Smooth muscle cell (in vitro differentiated cells): Measurements from ENCODE around the gene POU6F1. TPM values are rescaled to one million over a fixed set of nuclear protein-coding genes. Genes with fewer than 3 reads are reported as not detected.

ENCODE experiments used
- DNase-seq: peaks from one replicate; lab custom pipeline; 2025; ENCODE audit not compliant: unreplicated experiment; lab: John Stamatoyannopoulos, UW
- H2AFZ ChIP-seq: fragments of 200-600 bp; sonication (generic); 2 replicates; pipeline ENCODE4 v1.6.0; 2016; ENCODE audit warnings: antibody characterized with exemption, low read depth, mild to moderate bottlenecking
- H3F3A ChIP-seq: fragments of 200-600 bp; sonication (generic); 2 replicates; pipeline ENCODE4 v1.6.0; 2017; ENCODE audit warnings: antibody characterized with exemption, low read depth
- H3K27ac ChIP-seq: fragments of 200-600 bp; sonication (generic); 2 replicates; pipeline ENCODE4 v1.5.1; 2016; ENCODE audit warnings: low read depth, mild to moderate bottlenecking
- H3K27me3 ChIP-seq: fragments of 200-600 bp; sonication (generic); 2 replicates; pipeline ENCODE4 v1.6.1; 2016; ENCODE audit warnings: low read depth, mild to moderate bottlenecking
- H3K36me3 ChIP-seq: fragments of 200-600 bp; sonication (generic); 2 replicates; pipeline ENCODE4 v1.5.1; 2016; ENCODE audit warnings: low read depth
- H3K4me1 ChIP-seq: fragments of 200-600 bp; sonication (generic); 2 replicates; pipeline ENCODE4 v1.5.1; 2016; ENCODE audit warnings: low read depth
- H3K4me2 ChIP-seq: fragments of 200-600 bp; sonication (generic); 2 replicates; pipeline ENCODE4 v1.6.0; 2016; ENCODE audit warnings: mild to moderate bottlenecking
- H3K4me3 ChIP-seq: fragments of 200-600 bp; sonication (generic); 2 replicates; pipeline ENCODE4 v1.5.1; 2016; ENCODE audit warnings: mild to moderate bottlenecking
- H3K79me2 ChIP-seq: fragments of 200-600 bp; sonication (generic); 2 replicates; pipeline ENCODE4 v1.6.0; 2016; ENCODE audit warnings: low read depth, mild to moderate bottlenecking
- H3K9ac ChIP-seq: fragments of 200-600 bp; sonication (generic); 2 replicates; pipeline ENCODE4 v1.6.0; 2016; ENCODE audit warnings: low read depth
- H3K9me3 ChIP-seq: fragments of 200-600 bp; sonication (generic); replicated peaks from 2 replicates; pipeline ENCODE4 v1.5.1; 2016; ENCODE audit warnings: low read depth
- H4K20me1 ChIP-seq: fragments of 200-600 bp; sonication (generic); 2 replicates; pipeline ENCODE4 v1.6.0; 2016; ENCODE audit warnings: low read depth
- CTCF ChIP-seq: fragments of 200-600 bp; sonication (generic); IDR thresholded peaks from 2 replicates; pipeline ENCODE4 v1.5.1; 2017; ENCODE audit warnings: borderline replicate concordance, mild to moderate bottlenecking, antibody characterized with exemption; ENCODE audit not compliant: insufficient read depth, poor library complexity, severe bottlenecking
- WGBS: methylation state at CpG from one replicate; pipeline ENCODE4 v1.1.7; 2016; ENCODE audit warnings: low lambda C conversion rate; 5-methylcytosine and 5-hydroxymethylcytosine counted together
- polyA plus RNA-seq: library from polyadenylated mRNA; unstranded; fragments of >200 nt; fragmentation: Nextera tagmentation; extraction: Ambion mirVana; gene quantifications from 2 replicates; pipeline ENCODE4 v1.2.1, GENCODE V29; 2016
- total RNA-seq: library from RNA; depleted of rRNA; stranded (reverse); fragments of >200 nt; gene quantifications from 2 replicates; pipeline ENCODE4 v1.2.3, GENCODE V29; 2014

POU6F1 gene
- total and polyA plus RNA-seq, 2 experiments from 2014 or later, result 4.6 to 7.9 TPM

- DNase-seq, result no peak
- no peak overlapping the region for H3K27ac ChIP-seq
- H3K9ac ChIP-seq, result no peak overlapping the region
- H2AFZ ChIP-seq, result no peak overlapping the region
- no peak overlapping the region for H3K4me3 ChIP-seq
- H3F3A ChIP-seq, result no peaks in the 10 kb centered on the region
- no peaks in the 10 kb centered on the region for H3K27me3 ChIP-seq
- no peaks in the 10 kb centered on the region for H4K20me1 ChIP-seq
- peaks cover 4% of the 10 kb centered on the region for H3K4me1 ChIP-seq
- no peak overlapping the region for H3K4me2 ChIP-seq
- H3K79me2 ChIP-seq, result no peaks in the 10 kb centered on the region
- TF ChIP-seq CTCF, result no peak
- no peaks in the 10 kb centered on the region for H3K36me3 ChIP-seq
- no peaks in the 10 kb centered on the region for H3K9me3 ChIP-seq
- 97% methylated on average over 12 of the region's 12 CpGs for WGBS
Measured at GRCh38 chr12:51191516-51192283, 26.2 kb downstream of the POU6F1 start.

GRCh38 chr12:51190820-51191219 lies 27.0 kb downstream of the POU6F1 start:
- no peaks in the 10 kb centered on the region for H3K27me3 ChIP-seq
- H3K4me1 ChIP-seq, result peaks cover 4% of the 10 kb centered on the region
- no peak overlapping the region for H2AFZ ChIP-seq
- no peak for DNase-seq
- no peak overlapping the region for H3K4me3 ChIP-seq
- H3K4me2 ChIP-seq, result no peak overlapping the region
- WGBS, result 92% methylated on average over 4 of the region's 4 CpGs
- no peaks in the 10 kb centered on the region for H3F3A ChIP-seq
- H3K27ac ChIP-seq, result no peak overlapping the region
- H3K9ac ChIP-seq, result no peak overlapping the region
- no peaks in the 10 kb centered on the region for H3K79me2 ChIP-seq
- no peak for TF ChIP-seq CTCF
- no peaks in the 10 kb centered on the region for H3K36me3 ChIP-seq
- no peaks in the 10 kb centered on the region for H3K9me3 ChIP-seq
- no peaks in the 10 kb centered on the region for H4K20me1 ChIP-seq

GRCh38 chr12:51189790-51190355 lies 28.0 kb downstream of the POU6F1 start:
- no peaks in the 10 kb centered on the region for H3K27me3 ChIP-seq
- DNase-seq, result no peak
- H3K9me3 ChIP-seq, result no peaks in the 10 kb centered on the region
- no peaks in the 10 kb centered on the region for H3F3A ChIP-seq
- H3K9ac ChIP-seq, result no peak overlapping the region
- no peak overlapping the region for H3K27ac ChIP-seq
- H3K4me2 ChIP-seq, result no peak overlapping the region
- H3K36me3 ChIP-seq, result no peaks in the 10 kb centered on the region
- H3K4me1 ChIP-seq, result peaks cover 4% of the 10 kb centered on the region
- 97% methylated on average over 14 of the region's 14 CpGs for whole genome bisulfite sequencing
- TF ChIP-seq CTCF, result no peak
- H2AFZ ChIP-seq, result no peak overlapping the region
- no peaks in the 10 kb centered on the region for H4K20me1 ChIP-seq
- H3K79me2 ChIP-seq, result no peaks in the 10 kb centered on the region
- no peak overlapping the region for H3K4me3 ChIP-seq
